Right forelimb (tissue), 1 donor: ENCODE measurements around the gene TBC1D28.
"Not testable (repeated sequence)": the region's sequence is repeated elsewhere in the genome, so short reads cannot be mapped to it uniquely, and the experiment has no call there.

Experiments used
- DNase-seq: peaks from one replicate; pipeline ENCODE4 v3.0.0-alpha.2; 2018

TBC1D28 gene

GRCh38 chr17:18644291-18644690, at the start of gene TBC1D28:
TBC1D28 (minus strand) TSS chr17:18644391; CDS start chr17:18641352, 3,039 bp downstream.
- not testable (repeated sequence) for DNase-seq

GRCh38 chr17:18682668-18683067, 38.5 kb upstream of the TBC1D28 start:
- not testable (repeated sequence) for DNase-seq

- peak; percentile 81 for DNase-seq
Observed at GRCh38 chr17:18681767-18682571, 37.8 kb upstream of the TBC1D28 start, which contains the start of gene FOXO3B. FOXO3B (minus strand) TSS chr17:18682314; CDS start chr17:18681651, 663 bp downstream.

GRCh38 chr17:18677381-18677780, 33.2 kb upstream of the TBC1D28 start:
- DNase-seq: not testable (repeated sequence)

GRCh38 chr17:18676928-18677327, 32.7 kb upstream of the TBC1D28 start:
- DNase-seq: not testable (repeated sequence)

- DNase-seq: not testable (repeated sequence)
Observed at GRCh38 chr17:18672395-18673227, 28.4 kb upstream of the TBC1D28 start.

- DNase-seq: not testable (repeated sequence)
Observed at GRCh38 chr17:18668625-18669024, 24.4 kb upstream of the TBC1D28 start.

- not testable (repeated sequence) for DNase-seq
Observed at GRCh38 chr17:18667535-18667934, 23.3 kb upstream of the TBC1D28 start.

- not testable (repeated sequence) for DNase-seq
Observed at GRCh38 chr17:18666326-18666725, 22.1 kb upstream of the TBC1D28 start.

- DNase-seq: not testable (repeated sequence)
Observed at GRCh38 chr17:18661924-18662624, 17.9 kb upstream of the TBC1D28 start.

- not testable (repeated sequence) for DNase-seq
Observed at GRCh38 chr17:18650094-18650493, 5.9 kb upstream of the TBC1D28 start.

- DNase-seq: not testable (repeated sequence)
Observed at GRCh38 chr17:18643124-18643523, 1.1 kb downstream of the TBC1D28 start.

GRCh38 chr17:18638357-18638756, 5.8 kb downstream of the TBC1D28 start:
- not testable (repeated sequence) for DNase-seq

GRCh38 chr17:18636237-18636636, 8.0 kb downstream of the TBC1D28 start:
- DNase-seq: not testable (repeated sequence)

- not testable (repeated sequence) for DNase-seq
Observed at GRCh38 chr17:18635773-18636172, 8.4 kb downstream of the TBC1D28 start.

GRCh38 chr17:18634550-18635263, 9.5 kb downstream of the TBC1D28 start:
- not testable (repeated sequence) for DNase-seq

- DNase-seq: no peak
Observed at GRCh38 chr17:18626152-18626870, 17.9 kb downstream of the TBC1D28 start.

- peak; percentile 80 for DNase-seq
Observed at GRCh38 chr17:18625509-18626104, 18.6 kb downstream of the TBC1D28 start.

GRCh38 chr17:18624862-18625501, 19.2 kb downstream of the TBC1D28 start:
- not testable (repeated sequence) for DNase-seq

GRCh38 chr17:18617613-18618012, 26.6 kb downstream of the TBC1D28 start:
- not testable (repeated sequence) for DNase-seq
